Right kidney (tissue), 1 donor: Measurements from ENCODE around the gene LYST.

Source experiments
- DNase-seq: peaks from one replicate; pipeline ENCODE4 v3.0.0-alpha.2; 2016

Gene LYST

DNA sequence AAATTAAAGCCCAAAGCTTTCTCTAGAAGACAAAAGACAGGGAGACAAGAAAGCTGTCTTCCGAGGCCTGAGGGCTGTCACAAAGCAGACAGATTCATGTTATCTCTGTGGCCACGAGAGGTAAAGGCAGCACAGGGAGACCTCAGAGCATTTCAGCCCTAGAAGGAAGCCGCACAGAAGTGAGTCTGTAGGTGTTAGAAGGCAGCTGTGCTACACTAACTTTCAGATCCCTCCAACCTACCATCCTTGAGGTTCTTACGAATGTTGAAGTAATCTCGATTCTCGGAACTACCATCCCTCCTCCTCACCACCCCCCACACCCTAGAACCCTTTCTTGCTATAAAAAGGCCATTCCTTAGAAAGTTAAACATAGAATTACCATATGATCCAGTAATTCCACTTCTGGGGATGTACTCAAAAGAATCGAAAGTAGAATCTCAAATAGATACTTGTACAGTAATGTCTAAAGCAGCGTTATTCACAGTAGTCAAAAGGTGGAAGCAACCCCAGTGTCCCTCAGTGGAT lies 21.5 kb upstream of the LYST start:
- DNase-seq, result no peak

DNA sequence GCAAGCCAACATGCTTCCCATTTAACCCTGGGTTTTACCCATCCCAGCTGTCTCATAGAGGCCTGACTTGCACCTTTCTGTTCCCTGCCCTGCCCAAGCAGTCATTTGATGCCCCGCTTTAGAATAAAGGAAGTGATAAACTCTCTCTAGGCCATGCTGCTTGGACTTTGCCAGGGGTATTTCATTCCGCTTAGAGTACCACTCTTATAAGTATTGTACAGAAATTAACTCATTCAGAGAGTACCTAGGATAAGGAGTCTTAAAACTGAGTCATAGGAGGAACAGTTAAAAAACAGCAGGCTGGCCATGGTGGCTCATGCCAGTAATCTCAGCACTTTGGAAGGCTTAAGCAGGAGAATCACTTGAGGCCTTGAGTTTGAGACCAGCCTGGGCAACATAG lies 21.0 kb upstream of the LYST start:
- no peak for DNase-seq

DNA sequence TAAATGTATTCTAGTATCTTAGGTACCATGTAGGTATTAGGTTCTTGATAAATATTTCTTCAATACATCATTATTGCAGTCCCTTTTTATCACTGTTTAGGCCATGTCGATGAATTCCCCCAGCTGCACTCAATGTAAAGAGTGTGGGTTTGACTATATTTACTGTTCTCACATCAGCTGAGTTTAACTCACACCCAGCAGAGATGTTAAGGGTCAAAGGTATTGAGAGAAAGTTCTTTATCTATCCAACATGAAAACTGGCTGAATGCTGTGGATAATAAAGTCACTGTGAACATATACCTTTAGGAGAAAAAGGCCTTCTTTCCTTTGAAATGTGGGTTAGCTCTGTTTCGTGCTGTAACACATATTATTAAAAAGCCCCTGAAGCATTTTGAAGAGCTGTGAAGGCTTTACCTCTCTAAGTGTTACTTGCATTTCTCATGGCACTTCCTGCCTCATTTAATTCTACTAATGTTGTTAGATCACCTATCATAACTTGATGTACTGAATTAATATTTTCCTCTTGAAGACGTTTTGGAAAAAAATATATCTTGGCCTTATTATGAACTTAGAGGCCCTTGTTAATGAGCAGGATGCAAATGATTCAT lies 19.1 kb upstream of the LYST start:
- no peak for DNase-seq

DNA sequence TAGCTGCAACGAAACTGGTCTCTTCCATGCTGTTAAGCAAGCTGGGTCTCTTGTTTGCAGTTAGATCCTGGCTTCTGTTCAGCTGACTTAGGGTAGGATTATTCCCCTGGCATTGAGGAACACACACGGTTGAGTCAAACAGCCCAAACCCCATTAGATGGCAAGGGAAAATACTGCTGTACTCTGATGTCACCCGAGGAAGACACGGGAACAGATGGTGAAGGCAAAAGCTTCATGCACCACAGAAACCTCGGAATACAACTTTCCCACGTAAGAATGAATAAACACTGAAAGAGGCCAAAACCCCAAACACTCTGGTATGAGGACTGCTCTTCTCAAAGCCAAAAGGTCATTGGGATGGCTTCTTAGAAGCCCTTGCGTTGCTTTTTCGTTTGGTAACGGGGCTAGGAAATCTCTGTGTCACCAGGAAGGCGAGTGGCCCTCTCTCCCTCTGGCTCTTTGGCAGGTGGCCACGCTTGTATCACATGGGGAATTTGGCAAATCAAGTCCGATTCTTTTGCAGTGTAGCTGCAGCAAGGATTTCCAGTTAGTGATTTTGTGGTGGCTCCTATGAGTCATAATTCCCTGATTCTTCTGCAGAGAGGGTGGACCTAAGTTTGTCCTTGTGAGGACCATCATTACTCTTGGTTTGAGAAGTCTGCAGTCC lies 16.7 kb upstream of the LYST start:
- no peak for DNase-seq

DNA sequence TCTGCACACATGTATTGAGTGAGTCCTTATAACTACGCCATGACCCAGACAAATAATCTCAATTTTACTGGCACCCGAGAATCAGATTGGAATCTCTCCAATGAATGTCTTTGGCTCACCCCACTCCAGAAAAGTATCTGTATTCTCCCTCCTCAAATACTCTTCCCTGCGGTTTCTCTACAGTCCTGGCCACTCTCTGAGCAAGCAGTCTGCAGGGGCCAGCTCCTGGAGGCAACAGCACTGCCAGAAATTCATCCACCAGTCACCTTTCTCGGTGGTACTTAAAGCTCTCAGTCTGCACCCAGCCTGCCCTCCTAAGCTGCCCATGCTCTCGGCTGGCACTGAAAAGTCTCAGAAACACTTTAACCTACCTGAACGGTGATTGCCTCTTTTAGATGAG lies 16.1 kb upstream of the LYST start:
- DNase-seq, result no peak

- no peak for DNase-seq
These were observed 15.4 kb upstream of the LYST start for GRCh38 chr1:235881930-235882700.

DNA sequence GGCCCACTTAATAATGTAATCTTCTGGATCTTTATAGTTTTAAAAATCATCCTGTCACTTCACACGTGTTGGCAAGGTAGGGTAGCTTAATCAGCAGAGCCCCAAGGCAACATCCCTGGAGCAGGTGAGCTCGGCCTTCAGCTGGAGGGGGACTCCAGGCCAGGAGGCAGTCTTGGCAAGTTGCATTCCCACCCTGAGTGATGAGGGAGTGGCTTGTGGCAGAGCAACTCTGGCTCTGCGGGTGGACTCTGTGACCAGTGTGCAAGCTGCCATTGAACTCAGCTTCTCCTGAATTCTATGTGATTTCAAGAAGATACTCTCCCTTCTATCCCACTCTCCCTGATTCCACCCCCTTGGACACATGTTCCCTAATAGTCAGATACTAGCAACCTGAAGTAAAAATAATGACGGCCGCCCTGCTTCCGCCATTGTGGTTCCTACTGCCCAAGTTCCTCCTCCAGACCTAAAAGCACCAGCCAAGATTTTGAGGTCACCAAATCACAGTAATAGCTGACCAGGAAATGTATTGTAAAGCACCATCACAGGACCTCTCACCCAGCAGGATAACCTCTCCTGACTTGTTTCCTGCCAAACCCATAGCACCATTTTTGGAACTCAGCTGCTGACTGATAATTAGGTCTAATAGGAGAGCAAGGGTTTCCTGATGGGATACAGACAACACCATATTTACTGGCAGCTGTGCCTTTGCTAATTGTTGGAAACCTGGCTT lies 11.5 kb upstream of the LYST start:
- no peak for DNase-seq

- DNase-seq, result no peak
These were observed 9.7 kb upstream of the LYST start for GRCh38 chr1:235876402-235876841.

DNA sequence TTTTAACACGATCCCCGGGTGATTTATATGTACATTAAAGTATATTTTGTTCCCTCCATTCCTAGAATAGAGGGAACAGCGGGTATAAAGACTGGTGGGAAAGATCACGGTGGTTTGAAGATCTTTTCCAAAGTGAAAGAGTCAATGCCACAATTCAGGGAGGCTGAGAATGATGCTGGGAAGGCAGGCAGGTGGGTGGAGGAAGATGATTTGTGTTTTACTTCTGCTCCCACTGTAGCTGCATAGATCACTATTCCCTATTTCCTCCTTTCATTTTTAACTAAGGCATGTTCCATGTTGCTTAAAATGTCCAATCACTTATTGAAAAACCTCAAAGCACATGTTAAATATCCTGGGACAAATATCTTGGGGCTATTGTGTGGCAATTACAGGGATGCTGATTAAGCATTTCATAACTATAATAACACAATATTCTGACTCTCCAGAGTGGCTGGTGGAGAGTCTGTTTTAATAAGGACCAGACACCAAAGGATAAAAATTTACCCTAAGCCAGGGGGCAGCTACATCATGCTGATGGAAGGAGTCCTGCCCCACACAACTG lies 8.4 kb upstream of the LYST start:
- DNase-seq, result no peak

DNA sequence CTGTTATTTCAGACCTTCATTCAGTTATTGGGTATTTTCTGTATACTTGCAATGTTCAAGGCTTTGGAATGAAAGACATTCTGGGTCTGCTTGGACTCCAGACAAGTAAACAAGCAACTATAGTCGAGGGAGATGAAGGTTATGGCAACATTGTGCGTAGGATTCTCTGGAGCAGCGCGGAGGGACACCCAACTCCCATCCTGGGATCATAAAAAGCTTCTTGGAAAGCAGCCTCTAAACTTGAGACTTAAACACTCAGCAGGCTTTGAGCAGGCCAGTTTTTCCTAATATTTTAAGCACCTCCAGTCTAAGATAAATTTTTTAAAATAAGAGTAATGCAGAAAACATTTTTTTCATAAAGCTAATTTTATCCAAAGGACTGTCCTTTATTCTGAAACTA lies 7.6 kb upstream of the LYST start:
- no peak for DNase-seq

DNA sequence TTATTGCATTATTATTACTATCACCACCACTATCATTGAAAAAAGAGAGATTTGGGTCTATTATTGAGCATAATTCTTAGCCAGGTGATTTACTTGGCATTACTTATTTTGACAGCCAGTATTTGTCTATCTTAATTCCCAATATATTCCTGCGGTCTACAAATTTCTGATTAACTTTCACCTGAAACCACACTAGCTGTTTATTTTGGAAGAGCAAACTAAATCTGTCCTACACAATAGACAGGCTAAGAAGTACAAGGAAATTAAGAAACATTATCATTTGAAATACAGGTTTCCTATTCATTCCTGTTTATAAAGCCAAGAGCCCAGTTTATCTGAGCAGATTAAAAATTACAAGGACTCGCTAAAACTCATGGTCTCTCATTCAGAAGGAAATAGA lies 6.9 kb upstream of the LYST start:
- DNase-seq, result no peak

- DNase-seq, result no peak
These were observed 6.3 kb upstream of the LYST start for GRCh38 chr1:235873045-235873444.

GRCh38 chr1:235872270-235872669 lies 5.6 kb upstream of the LYST start:
- no peak for DNase-seq

DNA sequence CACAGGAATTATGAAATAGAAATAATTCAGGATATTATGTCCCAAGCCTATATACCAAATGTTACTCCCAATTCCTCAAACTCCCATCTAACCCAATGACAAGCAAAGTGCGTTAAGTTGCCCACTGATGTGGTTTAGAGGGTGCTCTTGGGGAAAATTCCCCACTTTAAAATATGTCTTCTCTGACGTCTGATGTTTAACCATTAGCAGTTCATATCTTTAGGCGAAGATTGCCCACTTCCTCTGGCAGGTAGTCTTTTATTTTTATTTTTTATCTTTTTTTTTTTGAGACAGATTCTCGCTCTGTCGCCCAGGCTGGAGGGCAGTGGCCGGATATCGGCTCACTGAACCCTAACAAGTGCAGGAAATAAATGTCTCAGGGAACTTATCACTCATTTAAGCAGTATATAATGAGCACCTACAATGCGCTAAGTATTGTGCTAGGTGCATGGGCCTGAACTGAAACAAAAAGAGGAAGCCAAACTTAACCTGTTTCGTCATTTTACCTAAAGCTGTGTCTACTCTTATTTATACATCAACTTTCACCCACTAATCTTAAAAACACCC lies 1.3 kb upstream of the LYST start:
- no peak for DNase-seq

DNA sequence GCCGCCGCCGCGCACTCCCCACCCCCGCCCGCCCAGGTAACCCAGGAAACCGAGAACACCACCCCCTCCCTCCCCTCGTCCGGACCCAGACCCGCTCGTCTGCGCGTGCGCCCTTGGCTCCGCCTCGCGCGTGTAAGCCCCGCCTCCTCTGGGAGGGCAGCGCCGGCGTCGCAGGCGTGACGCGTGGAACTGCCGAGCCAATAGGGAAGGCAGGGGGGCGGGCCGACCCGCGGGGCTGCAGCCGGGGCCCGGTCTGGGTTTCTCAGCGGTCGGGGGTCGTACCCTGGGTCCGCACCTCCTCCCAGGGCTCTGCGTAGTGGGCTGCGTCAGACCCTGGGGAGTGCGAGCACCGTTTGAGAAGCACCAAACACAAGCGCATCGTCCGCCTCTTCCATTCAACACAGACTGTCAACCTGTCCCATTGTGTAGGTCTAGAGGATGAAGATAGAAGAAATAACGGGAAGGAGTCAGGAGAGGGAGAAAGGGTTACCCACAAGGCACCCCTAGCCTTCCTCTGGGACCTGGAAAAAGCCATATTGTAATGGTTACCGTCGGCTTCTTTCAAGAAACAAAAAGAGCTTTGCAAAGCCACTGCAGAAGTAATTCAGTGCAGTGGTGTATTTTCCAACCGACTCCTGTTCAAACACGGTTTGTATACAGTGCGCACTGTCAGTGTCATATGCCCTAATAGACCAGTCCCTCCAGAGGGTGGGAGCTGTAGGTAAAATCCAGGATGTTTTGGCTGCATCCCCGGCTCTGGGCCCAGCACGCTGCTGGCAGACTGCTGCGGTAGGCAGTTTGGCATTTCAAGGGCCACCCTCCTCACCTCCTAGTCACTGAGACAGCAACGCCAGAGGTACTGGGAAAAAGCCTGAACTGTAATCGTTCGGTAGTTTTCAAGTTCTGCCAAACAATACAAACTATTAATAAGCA lies 473 bp upstream of the LYST start:
- DNase-seq, result peak; percentile 94

DNA sequence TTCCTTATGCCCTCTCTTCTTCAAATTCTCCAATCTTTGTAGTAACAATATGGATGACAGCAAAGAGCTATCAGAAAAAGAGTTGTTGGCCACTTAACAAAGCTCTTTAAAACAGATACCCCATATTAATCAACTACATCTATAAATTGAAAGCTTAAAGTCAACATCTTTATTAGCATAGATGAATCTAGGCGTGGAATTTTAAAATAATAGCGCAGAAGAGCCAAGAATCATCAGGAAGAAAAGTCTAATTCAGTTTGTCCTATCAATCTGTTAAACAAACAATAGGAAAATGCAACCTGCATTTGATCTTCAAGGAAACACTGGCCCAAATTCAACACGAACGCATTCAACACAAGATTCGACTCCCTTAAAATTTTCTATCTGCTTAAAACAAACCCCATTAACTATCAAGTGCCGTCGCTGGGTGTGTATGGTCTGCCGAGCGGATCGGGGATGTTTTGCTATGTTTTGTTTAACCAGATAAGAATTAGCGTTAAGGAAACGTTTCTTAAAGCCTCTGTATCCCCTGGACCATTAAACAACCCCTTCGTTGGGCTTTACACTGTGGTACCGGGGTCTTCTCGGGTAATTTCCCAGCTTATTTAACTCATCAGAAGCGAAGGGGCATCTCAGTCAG lies 1.0 kb downstream of the LYST start:
- peak; percentile 4 for DNase-seq

- no peak for DNase-seq
These were observed 1.7 kb downstream of the LYST start for GRCh38 chr1:235864931-235865525.

GRCh38 chr1:235864469-235864868 lies 2.2 kb downstream of the LYST start:
- no peak for DNase-seq

DNA sequence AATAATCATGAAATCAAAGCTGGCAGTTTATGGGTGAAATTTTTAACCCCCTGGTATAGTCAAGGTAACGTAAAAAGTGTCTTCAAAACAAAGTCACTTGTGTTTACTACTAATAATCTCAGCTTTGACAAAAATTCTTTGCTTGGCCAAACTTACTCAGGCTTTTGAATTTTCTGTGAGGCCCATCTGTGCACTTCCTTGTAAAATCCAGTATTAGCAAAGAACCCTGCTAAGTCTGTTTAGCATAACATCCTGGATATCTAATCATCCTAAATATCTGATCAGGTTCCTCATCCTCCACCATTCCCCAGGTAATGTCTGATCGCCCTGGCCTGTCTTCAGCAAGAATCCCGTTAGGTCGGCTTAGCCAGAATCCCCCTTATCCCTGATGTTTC lies 3.0 kb downstream of the LYST start:
- DNase-seq, result no peak

DNA sequence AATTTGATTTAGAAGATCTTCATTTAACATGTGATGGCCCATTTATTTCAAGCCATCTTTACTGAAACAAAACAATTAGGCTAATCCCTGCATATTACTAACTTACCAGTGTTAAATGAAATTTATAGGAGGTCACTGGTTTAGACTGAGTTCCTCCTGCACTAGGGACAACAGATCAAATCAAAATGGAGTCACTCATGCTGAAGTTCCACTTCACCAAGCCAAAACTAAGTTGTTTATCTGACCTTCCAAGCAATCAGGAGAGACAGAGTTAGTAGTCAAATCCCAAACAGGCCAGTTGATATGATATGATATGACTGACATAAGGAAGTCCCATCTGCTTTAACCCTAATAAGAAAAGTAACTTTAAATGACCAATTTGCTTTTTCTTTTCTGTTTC lies 4.8 kb downstream of the LYST start:
- DNase-seq, result no peak
